Left ventricle myocardium inferior (tissue), 1 donor: Measurements from ENCODE around the gene CCRL2. TPM values are rescaled to one million over a fixed set of nuclear protein-coding genes. Genes with fewer than 3 reads are reported as not detected.
"Not testable (repeated sequence)": the region's sequence is repeated elsewhere in the genome, so short reads cannot be mapped to it uniquely, and the experiment has no call there.

ENCODE experiments used
- DNase-seq: peaks from one replicate; pipeline ENCODE4 v3.0.0-alpha.2; 2020
- H3K27ac ChIP-seq: fragments of 200-600 bp; replicated peaks from 2 replicates; pipeline ENCODE4 v1.8.0; 2021
- H3K27me3 ChIP-seq: fragments of 200-600 bp; 2 replicates; pipeline ENCODE4 v1.8.0; 2021; ENCODE audit warnings: low read depth
- H3K36me3 ChIP-seq: fragments of 200-600 bp; 2 replicates; pipeline ENCODE4 v1.8.0; 2021
- H3K4me1 ChIP-seq: fragments of 200-600 bp; 2 replicates; pipeline ENCODE4 v1.8.0; 2021
- H3K4me3 ChIP-seq: fragments of 200-600 bp; 2 replicates; pipeline ENCODE4 v1.8.0; 2021; ENCODE audit warnings: mild to moderate bottlenecking, moderate library complexity
- H3K9me3 ChIP-seq: fragments of 200-600 bp; replicated peaks from 2 replicates; pipeline ENCODE4 v1.8.0; 2021
- intact Hi-C: fragments of 100-400 bp; cut with micrococcal nuclease; formaldehyde crosslinking; loops from one replicate; pipeline ENCODE4 v1.11.0; 2022
- total RNA-seq: library from RNA; stranded (reverse); fragmentation: NEBNext Ultra II Directional; extraction: Animal tissue kit (Norgen Biotek cat#: 25700); gene quantifications from one replicate; pipeline ENCODE4 v1.2.1, GENCODE V29; 2021
- TF ChIP-seq, protein P1 (sequence below): fragments of 200-600 bp; IDR thresholded peaks from 2 replicates; pipeline ENCODE4 v1.8.0; 2021; ENCODE audit warnings: antibody characterized with exemption, mild to moderate bottlenecking, borderline replicate concordance
- donor health status: DM: no; HTN: yes; CAD: no; lungs with severe emphysema.

Gene CCRL2
- total RNA-seq, 1 donor from 2014 or later, result 1.5 TPM

DNA sequence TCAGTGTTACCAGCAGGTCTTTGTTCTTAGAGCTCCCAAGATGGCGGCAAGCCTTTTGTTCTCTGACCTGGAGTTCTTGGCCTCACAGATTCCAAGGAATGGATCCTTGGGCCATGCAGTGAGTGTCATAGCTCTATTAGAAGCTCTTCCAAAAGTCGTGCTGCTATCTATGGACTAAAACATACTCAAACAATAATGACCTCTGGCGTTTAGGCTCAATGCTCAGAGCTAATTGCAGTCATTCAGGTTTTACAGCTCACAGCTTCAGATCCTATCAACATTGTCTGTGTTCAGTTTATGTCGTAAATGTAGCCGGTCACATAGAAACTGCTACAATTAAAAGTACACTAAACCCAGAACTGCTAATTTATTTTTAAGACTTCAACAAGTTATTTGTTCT, 22.2 kb downstream of the CCRL2 start:
- peaks cover 21% of the 10 kb centered on the region for H3K4me1 ChIP-seq
- TF ChIP-seq, protein P1, sequence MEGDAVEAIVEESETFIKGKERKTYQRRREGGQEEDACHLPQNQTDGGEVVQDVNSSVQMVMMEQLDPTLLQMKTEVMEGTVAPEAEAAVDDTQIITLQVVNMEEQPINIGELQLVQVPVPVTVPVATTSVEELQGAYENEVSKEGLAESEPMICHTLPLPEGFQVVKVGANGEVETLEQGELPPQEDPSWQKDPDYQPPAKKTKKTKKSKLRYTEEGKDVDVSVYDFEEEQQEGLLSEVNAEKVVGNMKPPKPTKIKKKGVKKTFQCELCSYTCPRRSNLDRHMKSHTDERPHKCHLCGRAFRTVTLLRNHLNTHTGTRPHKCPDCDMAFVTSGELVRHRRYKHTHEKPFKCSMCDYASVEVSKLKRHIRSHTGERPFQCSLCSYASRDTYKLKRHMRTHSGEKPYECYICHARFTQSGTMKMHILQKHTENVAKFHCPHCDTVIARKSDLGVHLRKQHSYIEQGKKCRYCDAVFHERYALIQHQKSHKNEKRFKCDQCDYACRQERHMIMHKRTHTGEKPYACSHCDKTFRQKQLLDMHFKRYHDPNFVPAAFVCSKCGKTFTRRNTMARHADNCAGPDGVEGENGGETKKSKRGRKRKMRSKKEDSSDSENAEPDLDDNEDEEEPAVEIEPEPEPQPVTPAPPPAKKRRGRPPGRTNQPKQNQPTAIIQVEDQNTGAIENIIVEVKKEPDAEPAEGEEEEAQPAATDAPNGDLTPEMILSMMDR, result no peak
- peaks cover 18% of the 10 kb centered on the region for H3K36me3 ChIP-seq
- H3K4me3 ChIP-seq, result no peak overlapping the region
- peaks cover 22% of the 10 kb centered on the region for H3K9me3 ChIP-seq
- no peak overlapping the region for H3K27ac ChIP-seq
- no peaks in the 10 kb centered on the region for H3K27me3 ChIP-seq
- intact Hi-C loops, result no loop called here
- DNase-seq, result no peak

GRCh38 chr3:46429671-46430070, 22.6 kb downstream of the CCRL2 start:
- H3K27me3 ChIP-seq, result no peaks in the 10 kb centered on the region
- H3K4me1 ChIP-seq, result peaks cover 21% of the 10 kb centered on the region
- H3K9me3 ChIP-seq, result peaks cover 22% of the 10 kb centered on the region
- peaks cover 18% of the 10 kb centered on the region for H3K36me3 ChIP-seq
- no peak for DNase-seq
- TF ChIP-seq, protein P1, result no peak
- H3K27ac ChIP-seq, result no peak overlapping the region
- H3K4me3 ChIP-seq, result no peak overlapping the region
- intact Hi-C loops, result no loop called here

- intact Hi-C loops, H3K27ac ChIP-seq, DNase-seq, H3K4me3 ChIP-seq, H3K27me3 ChIP-seq: not testable (repeated sequence)
- H3K36me3 ChIP-seq, result peaks cover 20% of the 10 kb centered on the region
- H3K9me3 ChIP-seq, result peaks cover 22% of the 10 kb centered on the region
- H3K4me1 ChIP-seq, result peaks cover 21% of the 10 kb centered on the region
Observed at GRCh38 chr3:46430879-46431278, 23.8 kb downstream of the CCRL2 start.

- H3K4me3 ChIP-seq, H3K27ac ChIP-seq, intact Hi-C loops, H3K27me3 ChIP-seq, DNase-seq: not testable (repeated sequence)
- peaks cover 23% of the 10 kb centered on the region for H3K36me3 ChIP-seq
- peaks cover 15% of the 10 kb centered on the region for H3K4me1 ChIP-seq
- H3K9me3 ChIP-seq, result peaks cover 22% of the 10 kb centered on the region
Observed at GRCh38 chr3:46431905-46432304, 24.8 kb downstream of the CCRL2 start.

- Histone ChIP-seq H3K36me3 (peaks cover 23% of the 10 kb centered on the region), H3K9me3 (peaks cover 22% of the 10 kb centered on the region)
- H3K4me3 ChIP-seq, intact Hi-C loops, DNase-seq, H3K4me1 ChIP-seq, H3K27me3 ChIP-seq, H3K27ac ChIP-seq: not testable (repeated sequence)
Observed at GRCh38 chr3:46433118-46433517, 26.1 kb downstream of the CCRL2 start.

DNA sequence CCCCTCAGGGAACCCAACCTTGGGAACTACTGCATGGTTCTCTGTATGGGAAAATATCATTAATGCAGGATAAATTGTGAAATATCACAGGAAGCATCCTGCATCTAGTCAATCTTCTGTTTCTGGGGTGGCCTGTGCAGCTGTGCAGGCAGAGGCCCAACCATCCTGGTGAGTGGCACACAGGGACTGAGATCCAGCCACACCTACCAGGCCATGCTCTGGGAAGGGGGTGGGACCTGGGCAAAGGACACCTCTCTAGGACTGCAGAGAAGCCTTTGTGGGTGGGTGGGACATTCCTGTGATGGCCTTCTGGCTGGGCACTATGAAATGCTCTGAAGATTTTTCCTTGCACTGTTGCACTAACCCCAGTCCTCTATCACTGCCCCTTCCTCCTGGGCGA, 26.8 kb downstream of the CCRL2 start:
- no peak overlapping the region for H3K27ac ChIP-seq
- TF ChIP-seq, protein P1, result no peak
- H3K27me3 ChIP-seq, result no peaks in the 10 kb centered on the region
- H3K9me3 ChIP-seq, result peaks cover 22% of the 10 kb centered on the region
- intact Hi-C loops, result no loop called here
- H3K4me1 ChIP-seq, result no peaks in the 10 kb centered on the region
- peaks cover 23% of the 10 kb centered on the region for H3K36me3 ChIP-seq
- DNase-seq, result no peak
- no peak overlapping the region for H3K4me3 ChIP-seq

- intact Hi-C loops, result no loop called here
Observed at GRCh38 chr3:46435081-46435726, 28.1 kb downstream of the CCRL2 start.

More at GRCh38 chr3:46435081-46435726, 28.1 kb downstream of the CCRL2 start:
- Histone ChIP-seq H3K9me3 (peaks cover 22% of the 10 kb centered on the region), H3K27me3 (no peaks in the 10 kb centered on the region), H3K4me3 (no peak overlapping the region), H3K27ac (no peak overlapping the region), H3K36me3 (peaks cover 23% of the 10 kb centered on the region), H3K4me1 (no peaks in the 10 kb centered on the region)
- TF ChIP-seq, protein P1, result no peak
- DNase-seq, result no peak
